Nephron (organoid): ENCODE results near the gene SLC18A2.
"Not testable (repeated sequence)": the region's sequence is repeated elsewhere in the genome, so short reads cannot be mapped to it uniquely, and the experiment has no call there.

ENCODE experiments used
- H3K27ac Mint-ChIP-seq, 3 experiments: 2 replicates each; pipeline ENCODE4 v1.8.0; 2020; ENCODE audit warnings: mixed read lengths in 3 of 3, mild to moderate bottlenecking in 2 of 3, moderate library complexity in 1 of 3
- H3K27me3 Mint-ChIP-seq: 2 replicates; pipeline ENCODE4 v1.8.0; 2021; ENCODE audit warnings: low read depth, mild to moderate bottlenecking, moderate library complexity, mixed read lengths
- H3K36me3 Mint-ChIP-seq: 2 replicates; pipeline ENCODE4 v1.8.0; 2020; ENCODE audit warnings: low read depth, mixed read lengths
- H3K4me1 Mint-ChIP-seq: 2 replicates; pipeline ENCODE4 v1.8.0; 2020; ENCODE audit warnings: mixed read lengths
- H3K4me3 Mint-ChIP-seq, 3 experiments: 2 replicates each; pipeline ENCODE4 v1.8.0; 2020; ENCODE audit warnings: mild to moderate bottlenecking in 3 of 3, mixed read lengths in 3 of 3, moderate library complexity in 2 of 3
- H3K9me3 Mint-ChIP-seq: 2 replicates; pipeline ENCODE4 v1.8.0; 2020; ENCODE audit warnings: mixed read lengths
- TF ChIP-seq, protein P1 (sequence below), 3 experiments: fragments of 200-600 bp; sonication (generic); IDR thresholded peaks; one replicate each; pipeline ENCODE4 v1.5.0; 2021; ENCODE audit warnings: antibody characterized with exemption in 3 of 3; ENCODE audit not compliant: unreplicated experiment in 3 of 3

SLC18A2 gene

DNA sequence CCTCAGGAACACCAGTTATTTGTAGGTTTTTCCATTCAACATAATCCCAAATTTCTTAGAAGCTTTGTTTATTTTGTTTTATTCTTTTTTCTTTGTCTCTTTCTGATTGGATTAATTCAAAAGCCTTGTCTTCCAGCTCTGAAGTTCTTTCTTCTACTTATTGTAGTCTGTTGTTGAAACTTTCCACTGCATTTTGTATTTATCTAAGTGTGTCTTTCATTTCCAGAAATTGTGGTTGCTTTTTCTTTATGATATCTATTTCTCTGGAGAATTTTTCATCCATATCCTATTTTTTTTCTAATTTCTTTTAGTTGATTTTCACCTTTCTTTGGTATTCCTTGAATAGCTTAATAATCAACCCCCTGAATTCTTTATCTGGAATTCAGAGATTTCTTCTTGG, 58.5 kb downstream of the SLC18A2 start:
- H3K27me3 Mint-ChIP-seq: no peaks in the 10 kb centered on the region
- H3K4me1 Mint-ChIP-seq: no peaks in the 10 kb centered on the region
- H3K27ac Mint-ChIP-seq: no peak overlapping the region
- peaks cover 21% of the 10 kb centered on the region for H3K9me3 Mint-ChIP-seq
- peaks cover 44% of the 10 kb centered on the region for H3K36me3 Mint-ChIP-seq
- TF ChIP-seq, protein P1, sequence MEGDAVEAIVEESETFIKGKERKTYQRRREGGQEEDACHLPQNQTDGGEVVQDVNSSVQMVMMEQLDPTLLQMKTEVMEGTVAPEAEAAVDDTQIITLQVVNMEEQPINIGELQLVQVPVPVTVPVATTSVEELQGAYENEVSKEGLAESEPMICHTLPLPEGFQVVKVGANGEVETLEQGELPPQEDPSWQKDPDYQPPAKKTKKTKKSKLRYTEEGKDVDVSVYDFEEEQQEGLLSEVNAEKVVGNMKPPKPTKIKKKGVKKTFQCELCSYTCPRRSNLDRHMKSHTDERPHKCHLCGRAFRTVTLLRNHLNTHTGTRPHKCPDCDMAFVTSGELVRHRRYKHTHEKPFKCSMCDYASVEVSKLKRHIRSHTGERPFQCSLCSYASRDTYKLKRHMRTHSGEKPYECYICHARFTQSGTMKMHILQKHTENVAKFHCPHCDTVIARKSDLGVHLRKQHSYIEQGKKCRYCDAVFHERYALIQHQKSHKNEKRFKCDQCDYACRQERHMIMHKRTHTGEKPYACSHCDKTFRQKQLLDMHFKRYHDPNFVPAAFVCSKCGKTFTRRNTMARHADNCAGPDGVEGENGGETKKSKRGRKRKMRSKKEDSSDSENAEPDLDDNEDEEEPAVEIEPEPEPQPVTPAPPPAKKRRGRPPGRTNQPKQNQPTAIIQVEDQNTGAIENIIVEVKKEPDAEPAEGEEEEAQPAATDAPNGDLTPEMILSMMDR (IDR thresholded peaks at IDR 0.05; ENCODE audit: unreplicated experiment in 3 of 3): no peak
- H3K4me3 Mint-ChIP-seq: no peak overlapping the region

DNA sequence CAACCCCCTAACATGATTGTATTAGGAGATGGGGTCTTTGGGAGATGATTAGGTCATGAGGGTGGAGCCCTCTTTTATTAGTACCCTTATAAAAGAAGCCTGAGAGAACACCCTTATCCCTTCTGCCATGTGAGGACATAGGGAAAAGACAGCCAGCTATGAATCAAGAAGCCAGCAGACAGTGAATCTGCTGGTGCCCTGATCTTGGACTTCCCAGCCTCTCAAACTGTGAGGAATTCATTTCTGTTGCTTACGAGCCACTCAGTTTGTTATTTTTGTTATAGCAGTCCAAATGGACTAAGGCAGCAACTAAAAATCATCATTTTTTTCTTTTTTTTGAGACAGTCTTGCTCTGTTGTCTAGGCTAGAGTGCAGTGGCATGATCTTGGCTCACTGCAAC, 59.8 kb downstream of the SLC18A2 start:
- Mint-ChIP-seq H3K9me3 (peaks cover 24% of the 10 kb centered on the region), H3K4me3 (no peak overlapping the region), H3K4me1 (no peaks in the 10 kb centered on the region), H3K27me3 (no peaks in the 10 kb centered on the region), H3K36me3 (peaks cover 51% of the 10 kb centered on the region), H3K27ac (no peak overlapping the region)
- TF ChIP-seq, protein P1 (IDR thresholded peaks at IDR 0.05; ENCODE audit: unreplicated experiment in 3 of 3): no peak

DNA sequence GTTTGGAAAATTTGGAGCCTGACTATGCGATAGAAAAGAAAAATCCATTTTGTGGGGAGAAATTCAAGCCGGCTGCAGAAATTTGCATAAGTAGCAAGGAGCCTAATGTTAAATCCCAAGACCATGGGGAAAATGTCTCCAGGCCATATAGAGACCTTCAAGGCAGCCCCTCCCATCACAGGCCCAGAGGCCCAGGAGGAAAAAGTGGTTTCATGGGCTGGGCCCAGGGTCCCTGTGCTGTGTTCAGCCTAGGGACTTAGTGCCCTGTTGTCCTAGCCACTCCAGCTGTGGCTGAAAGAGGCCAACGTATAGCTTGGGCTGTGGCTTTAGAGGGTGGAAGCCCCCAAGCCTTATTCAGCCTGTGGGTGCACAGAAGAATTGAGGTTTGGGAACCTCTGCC, 62.5 kb downstream of the SLC18A2 start:
- not testable (repeated sequence) for H3K27me3 Mint-ChIP-seq, H3K27ac Mint-ChIP-seq, H3K4me1 Mint-ChIP-seq, H3K4me3 Mint-ChIP-seq
- H3K36me3 Mint-ChIP-seq: peaks cover 55% of the 10 kb centered on the region
- H3K9me3 Mint-ChIP-seq: peaks cover 24% of the 10 kb centered on the region

DNA sequence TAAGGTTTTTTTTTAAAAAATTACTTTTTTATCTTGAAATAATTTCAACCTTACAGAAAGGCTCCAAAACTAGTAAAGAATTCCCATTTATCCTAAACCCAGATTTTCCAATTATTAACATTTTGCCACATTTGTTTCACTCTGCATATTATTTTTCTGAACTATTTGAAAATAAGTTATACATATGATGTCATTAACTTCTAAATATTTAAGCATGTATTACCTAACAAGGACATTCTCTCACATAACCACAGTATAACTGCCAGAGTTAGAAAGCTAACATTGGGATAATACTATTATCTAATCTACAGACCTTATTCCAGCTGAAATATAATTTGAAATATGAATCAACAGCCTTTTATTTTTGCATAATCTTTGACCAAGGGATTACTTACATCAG, 65.8 kb downstream of the SLC18A2 start:
- H3K4me3 Mint-ChIP-seq: no peak overlapping the region
- peaks cover 42% of the 10 kb centered on the region for H3K36me3 Mint-ChIP-seq
- peaks cover 17% of the 10 kb centered on the region for H3K9me3 Mint-ChIP-seq
- H3K27me3 Mint-ChIP-seq: no peaks in the 10 kb centered on the region
- H3K27ac Mint-ChIP-seq: no peak overlapping the region
- H3K4me1 Mint-ChIP-seq: no peaks in the 10 kb centered on the region
- TF ChIP-seq, protein P1 (IDR thresholded peaks at IDR 0.05; ENCODE audit: unreplicated experiment in 3 of 3): no peak

- Mint-ChIP-seq H3K27me3 (no peaks in the 10 kb centered on the region), H3K36me3 (peaks cover 10% of the 10 kb centered on the region)
Observed at GRCh38 chr10:117311261-117311660, 70.3 kb downstream of the SLC18A2 start.

DNA sequence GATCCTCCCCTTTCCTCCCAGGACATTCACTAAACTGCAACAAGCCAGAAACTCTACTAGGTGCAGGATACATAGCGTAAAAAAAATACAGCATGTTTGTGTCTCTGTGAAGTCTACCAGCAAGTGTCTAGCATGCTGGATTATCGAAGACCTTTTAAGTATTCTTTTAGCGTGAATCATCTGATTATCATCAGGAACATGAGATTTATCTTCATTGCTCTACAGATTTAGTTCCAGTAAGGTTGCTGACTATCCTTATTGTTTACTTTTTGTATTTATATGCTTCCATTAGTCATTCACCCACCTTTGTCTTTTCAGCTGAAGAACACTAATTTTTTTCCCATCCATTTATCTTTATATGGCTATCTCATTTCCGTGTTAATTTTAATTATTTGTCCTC, 71.5 kb downstream of the SLC18A2 start:
- Mint-ChIP-seq H3K4me3 (no peak overlapping the region), H3K27ac (no peak overlapping the region), H3K27me3 (no peaks in the 10 kb centered on the region), H3K4me1 (no peaks in the 10 kb centered on the region), H3K9me3 (no peaks in the 10 kb centered on the region), H3K36me3 (peaks cover 10% of the 10 kb centered on the region)
- TF ChIP-seq, protein P1 (IDR thresholded peaks at IDR 0.05; ENCODE audit: unreplicated experiment in 3 of 3): no peak

More at GRCh38 chr10:117311261-117311660, 70.3 kb downstream of the SLC18A2 start:
- Mint-ChIP-seq H3K4me1 (no peaks in the 10 kb centered on the region), H3K9me3 (no peaks in the 10 kb centered on the region), H3K4me3 (no peak overlapping the region), H3K27ac (no peak overlapping the region)
- TF ChIP-seq, protein P1 (IDR thresholded peaks at IDR 0.05; ENCODE audit: unreplicated experiment in 3 of 3): no peak
